ENCODE results near the gene ADGRV1.
"Not testable (repeated sequence)": the region's sequence is repeated elsewhere in the genome, so short reads cannot be mapped to it uniquely, and the experiment has no call there.

The ADGRV1 gene

DNA sequence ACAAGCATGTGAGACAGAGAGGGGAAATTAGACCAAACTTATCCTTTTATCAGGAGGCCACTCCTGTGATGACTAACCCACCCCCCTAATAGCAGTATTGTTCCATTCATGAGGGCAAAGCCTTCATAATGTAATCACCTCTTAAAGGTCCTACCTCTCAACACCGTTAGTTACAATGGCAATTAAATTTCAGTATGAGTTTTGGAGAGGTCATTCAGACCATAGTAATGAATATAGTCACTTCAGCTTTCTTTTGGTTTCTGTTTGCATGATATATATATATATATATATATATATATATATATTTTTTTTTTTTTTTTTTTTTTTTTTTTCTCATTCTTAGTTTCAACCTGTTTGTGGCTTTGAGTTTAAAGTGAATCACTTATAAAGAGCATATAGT, 10.5 kb downstream of the ADGRV1 start:
- in situ Hi-C loops (cut with MboI; ENCODE audit: low pct_unique_long_range_greater_than_20kb, low sequenced_read_pairs, unreplicated experiment): no loop called here
- TF ChIP-seq, protein P1, sequence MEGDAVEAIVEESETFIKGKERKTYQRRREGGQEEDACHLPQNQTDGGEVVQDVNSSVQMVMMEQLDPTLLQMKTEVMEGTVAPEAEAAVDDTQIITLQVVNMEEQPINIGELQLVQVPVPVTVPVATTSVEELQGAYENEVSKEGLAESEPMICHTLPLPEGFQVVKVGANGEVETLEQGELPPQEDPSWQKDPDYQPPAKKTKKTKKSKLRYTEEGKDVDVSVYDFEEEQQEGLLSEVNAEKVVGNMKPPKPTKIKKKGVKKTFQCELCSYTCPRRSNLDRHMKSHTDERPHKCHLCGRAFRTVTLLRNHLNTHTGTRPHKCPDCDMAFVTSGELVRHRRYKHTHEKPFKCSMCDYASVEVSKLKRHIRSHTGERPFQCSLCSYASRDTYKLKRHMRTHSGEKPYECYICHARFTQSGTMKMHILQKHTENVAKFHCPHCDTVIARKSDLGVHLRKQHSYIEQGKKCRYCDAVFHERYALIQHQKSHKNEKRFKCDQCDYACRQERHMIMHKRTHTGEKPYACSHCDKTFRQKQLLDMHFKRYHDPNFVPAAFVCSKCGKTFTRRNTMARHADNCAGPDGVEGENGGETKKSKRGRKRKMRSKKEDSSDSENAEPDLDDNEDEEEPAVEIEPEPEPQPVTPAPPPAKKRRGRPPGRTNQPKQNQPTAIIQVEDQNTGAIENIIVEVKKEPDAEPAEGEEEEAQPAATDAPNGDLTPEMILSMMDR (IDR thresholded peaks at IDR 0.05; ENCODE audit: extremely low read depth, insufficient read depth, missing control alignments): no peak

DNA sequence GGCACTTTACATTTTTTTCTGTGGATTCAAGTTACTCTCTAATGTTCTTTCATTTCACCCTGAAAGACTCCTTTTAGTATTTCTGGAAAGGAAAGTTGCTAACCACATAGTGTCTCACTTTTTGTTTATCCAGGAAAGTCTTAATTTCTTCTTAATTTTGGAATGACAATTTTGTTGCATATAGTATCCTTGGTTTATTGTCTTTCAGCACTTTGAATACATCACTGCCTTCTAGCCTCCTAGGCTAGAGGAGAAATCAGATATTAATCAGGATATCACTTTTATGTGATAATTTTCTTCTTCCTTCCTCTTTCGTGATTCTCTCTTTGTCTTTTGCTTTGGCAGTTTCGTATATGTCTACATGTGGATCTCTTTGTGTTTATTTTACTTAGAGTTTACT, 11.4 kb downstream of the ADGRV1 start:
- DNase-seq (ENCODE audit: low spot score): no peak
- in situ Hi-C loops (cut with MboI; ENCODE audit: low pct_unique_long_range_greater_than_20kb, low sequenced_read_pairs, unreplicated experiment): no loop called here
- TF ChIP-seq, protein P1 (IDR thresholded peaks at IDR 0.05; ENCODE audit: extremely low read depth, insufficient read depth, missing control alignments): no peak

More for the DNA sequence above, 10.5 kb downstream of the ADGRV1 start:
- DNase-seq (ENCODE audit: low spot score): no peak

DNA sequence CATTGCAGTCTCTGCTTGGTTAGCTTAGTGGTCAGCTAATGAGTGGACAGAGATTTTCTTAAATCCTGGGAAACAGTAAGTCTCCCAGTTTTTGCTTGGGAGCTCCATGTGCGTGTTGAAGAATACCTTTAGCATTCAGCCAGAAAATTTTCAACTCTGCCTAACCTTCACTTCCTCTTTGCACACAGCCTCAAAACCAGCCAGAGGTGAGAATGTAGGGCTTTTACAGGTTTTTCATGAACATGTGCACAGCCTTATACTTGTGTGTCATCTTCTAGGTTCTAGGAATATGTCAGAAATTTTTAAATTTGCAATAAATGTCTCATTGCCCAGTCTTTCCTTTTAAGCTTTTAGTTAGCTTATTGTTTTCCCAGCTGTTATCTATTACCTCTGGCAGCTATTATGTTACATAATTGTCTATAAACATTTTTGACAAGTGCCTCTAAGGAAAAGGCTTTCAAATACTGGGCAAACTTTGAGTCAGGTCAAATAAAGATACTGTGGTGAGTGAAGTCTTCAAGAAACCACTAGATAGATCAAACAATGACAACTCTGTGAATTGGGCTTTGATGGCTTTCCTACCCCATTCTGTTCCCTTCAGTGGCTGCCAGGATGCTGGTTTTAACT, 12.7 kb downstream of the ADGRV1 start:
- in situ Hi-C loops (cut with MboI; ENCODE audit: low pct_unique_long_range_greater_than_20kb, low sequenced_read_pairs, unreplicated experiment): no loop called here
- TF ChIP-seq, protein P1 (IDR thresholded peaks at IDR 0.05; ENCODE audit: extremely low read depth, insufficient read depth, missing control alignments): no peak
- no peak for DNase-seq (ENCODE audit: low spot score)

DNA sequence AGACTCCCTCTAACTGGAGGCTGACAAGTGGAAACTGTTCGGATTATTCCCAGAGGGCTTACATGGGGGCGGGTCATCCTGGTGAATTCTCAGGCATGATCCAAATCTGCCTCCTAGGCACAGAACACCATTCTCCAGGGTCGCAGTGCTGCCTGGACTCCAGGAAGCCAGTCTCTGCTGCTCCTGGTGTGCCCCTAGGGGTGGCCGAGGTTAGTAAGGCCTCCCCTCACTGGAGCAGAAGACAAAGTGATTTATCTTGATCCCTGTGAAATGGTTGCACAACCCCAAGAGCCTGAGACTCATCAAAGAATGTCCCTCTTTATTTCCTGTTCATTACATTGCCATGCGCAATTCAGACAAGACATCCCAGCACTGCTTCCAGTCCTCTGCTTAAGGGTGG, 17.1 kb downstream of the ADGRV1 start:
- in situ Hi-C loops (cut with MboI; ENCODE audit: low pct_unique_long_range_greater_than_20kb, low sequenced_read_pairs, unreplicated experiment): no loop called here
- DNase-seq (ENCODE audit: low spot score): no peak
- TF ChIP-seq, protein P1 (IDR thresholded peaks at IDR 0.05; ENCODE audit: extremely low read depth, insufficient read depth, missing control alignments): no peak

DNA sequence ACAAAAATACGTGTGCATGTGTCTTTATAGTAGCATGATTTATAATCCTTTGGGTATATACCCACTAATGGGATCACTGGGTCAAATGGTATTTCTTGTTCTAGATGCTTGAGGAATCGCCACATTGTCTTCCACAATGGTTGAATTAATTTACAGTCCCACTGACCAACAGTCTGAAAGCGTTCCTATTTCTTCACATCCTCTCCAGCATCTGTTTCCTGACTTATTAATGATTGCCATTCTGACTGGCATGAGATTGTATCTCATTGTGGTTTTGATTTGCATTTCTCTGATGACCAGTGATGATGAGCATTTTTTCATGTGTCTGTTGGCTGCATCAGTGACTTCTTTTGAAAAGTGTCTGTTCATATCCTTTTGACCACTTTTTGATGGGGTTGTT, 18.0 kb downstream of the ADGRV1 start:
- DNase-seq (ENCODE audit: low spot score); in situ Hi-C loops (cut with MboI; ENCODE audit: low pct_unique_long_range_greater_than_20kb, low sequenced_read_pairs, unreplicated experiment): not testable (repeated sequence)

DNA sequence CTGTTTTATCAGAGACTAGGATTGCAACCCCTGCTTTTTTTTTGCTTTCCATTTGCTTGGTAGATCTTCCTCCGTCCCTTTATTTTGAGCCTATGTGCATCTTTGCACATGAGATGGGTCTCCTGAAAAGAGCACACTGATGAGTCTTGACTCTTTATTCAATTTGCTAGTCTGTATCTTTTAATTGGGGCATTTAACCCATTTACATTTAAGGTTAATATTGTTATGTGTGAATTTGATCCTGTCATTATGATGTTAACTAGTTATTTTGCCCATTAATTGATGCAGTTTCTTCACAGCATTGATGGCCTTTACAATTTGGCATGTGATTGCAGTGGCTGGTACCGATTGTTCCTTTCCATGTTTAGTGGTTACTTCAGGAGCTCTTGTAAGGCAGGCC, 21.3 kb downstream of the ADGRV1 start:
- in situ Hi-C loops (cut with MboI; ENCODE audit: low pct_unique_long_range_greater_than_20kb, low sequenced_read_pairs, unreplicated experiment); DNase-seq (ENCODE audit: low spot score): not testable (repeated sequence)

DNA sequence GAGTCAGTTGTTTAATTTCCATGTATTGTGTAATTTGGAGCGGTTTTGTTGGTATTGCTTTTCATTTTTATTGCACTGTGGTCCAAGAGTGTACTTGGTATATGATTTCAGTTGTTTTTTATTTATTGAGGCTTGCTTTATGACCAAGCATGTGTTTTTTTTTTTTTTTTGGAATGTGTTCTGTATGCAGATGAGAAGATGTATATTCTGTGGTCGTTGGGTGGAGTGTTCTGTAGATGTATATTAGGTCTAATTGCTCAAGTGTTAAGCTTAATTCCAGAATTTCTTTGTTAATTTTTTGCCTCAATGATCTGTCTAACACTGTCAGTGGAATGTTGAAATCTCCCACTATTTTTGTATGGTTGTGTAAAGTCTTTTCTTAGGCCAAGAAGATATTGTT, 23.4 kb downstream of the ADGRV1 start:
- in situ Hi-C loops (cut with MboI; ENCODE audit: low pct_unique_long_range_greater_than_20kb, low sequenced_read_pairs, unreplicated experiment): no loop called here
- TF ChIP-seq, protein P1 (IDR thresholded peaks at IDR 0.05; ENCODE audit: extremely low read depth, insufficient read depth, missing control alignments): no peak
- no peak for DNase-seq (ENCODE audit: low spot score)
